GM21367 (cell line): ENCODE measurements around the gene OR1J4.

Experiments used
- ATAC-seq: cut with Tn5 transposase; IDR thresholded peaks from one replicate; pipeline ENCODE4 v1.9.1; 2021; ENCODE audit not compliant: unreplicated experiment

Gene OR1J4

DNA sequence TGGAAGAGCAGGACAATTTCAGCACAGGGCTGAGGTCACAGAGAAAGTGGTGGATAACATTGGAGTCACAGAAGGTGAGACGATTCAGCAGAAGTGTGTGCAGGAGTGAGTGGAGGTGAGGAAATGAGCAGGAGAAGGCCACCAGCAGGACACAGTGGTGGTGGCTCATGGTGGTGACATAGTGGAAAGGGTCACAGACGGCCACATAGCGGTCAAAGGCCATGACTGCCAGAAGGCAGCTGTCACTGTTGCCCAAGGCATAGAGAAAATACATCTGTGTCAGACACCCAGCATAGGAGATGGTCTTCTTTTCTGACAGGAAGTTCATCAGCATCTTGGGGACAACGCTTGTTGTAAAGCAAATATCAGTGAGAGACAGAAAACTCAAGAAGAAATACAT lies 49.0 kb downstream of the OR1J4 start:
- no peak for ATAC-seq
